GM18907 (cell line): ENCODE data around the gene PDE8B.
"Not testable (repeated sequence)": the region's sequence is repeated elsewhere in the genome, so short reads cannot be mapped to it uniquely, and the experiment has no call there.

Source experiments
- ATAC-seq: cut with Tn5 transposase; IDR thresholded peaks from one replicate; pipeline ENCODE4 v1.9.1; 2021; ENCODE audit warnings: mild to moderate bottlenecking, moderate library complexity; ENCODE audit not compliant: unreplicated experiment

The PDE8B gene

DNA sequence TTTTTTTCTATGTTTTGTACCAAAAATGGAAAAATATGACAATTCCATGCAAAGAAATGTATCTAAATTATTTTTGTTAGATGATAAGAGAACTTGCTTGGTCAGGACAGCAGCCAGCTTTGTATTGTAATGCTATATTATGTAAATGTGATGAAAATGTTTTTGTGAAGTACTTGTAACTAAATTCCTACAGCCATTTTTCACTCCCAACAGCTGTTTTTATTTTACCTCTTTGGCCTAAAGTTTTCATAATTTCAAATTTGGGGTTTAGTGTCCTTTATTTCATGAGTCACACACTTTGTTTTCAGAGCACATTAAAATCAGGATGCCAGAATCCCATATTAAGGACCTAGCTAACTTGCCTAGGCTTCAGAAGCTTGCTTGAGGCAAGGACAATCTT, 217.5 kb downstream of the PDE8B start:
- no peak for ATAC-seq

DNA sequence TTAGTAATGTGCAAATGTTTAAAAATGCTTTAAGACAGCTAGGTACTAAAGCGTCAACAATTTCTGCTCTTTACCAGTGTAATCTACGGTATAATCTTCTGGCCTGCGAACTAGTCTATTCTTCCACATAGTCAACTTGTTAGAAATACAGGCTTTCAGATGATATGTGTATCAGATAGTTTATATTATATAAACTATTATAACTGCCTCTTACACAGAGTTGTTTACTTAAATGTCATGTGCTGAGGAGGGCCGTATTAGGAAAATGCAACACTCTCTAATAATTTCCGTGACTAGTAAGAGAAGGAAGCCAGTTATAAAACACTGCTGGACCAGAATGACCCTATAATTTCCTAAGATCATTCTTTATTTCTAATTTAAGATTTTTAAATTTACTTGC, 218.0 kb downstream of the PDE8B start:
- ATAC-seq: no peak

DNA sequence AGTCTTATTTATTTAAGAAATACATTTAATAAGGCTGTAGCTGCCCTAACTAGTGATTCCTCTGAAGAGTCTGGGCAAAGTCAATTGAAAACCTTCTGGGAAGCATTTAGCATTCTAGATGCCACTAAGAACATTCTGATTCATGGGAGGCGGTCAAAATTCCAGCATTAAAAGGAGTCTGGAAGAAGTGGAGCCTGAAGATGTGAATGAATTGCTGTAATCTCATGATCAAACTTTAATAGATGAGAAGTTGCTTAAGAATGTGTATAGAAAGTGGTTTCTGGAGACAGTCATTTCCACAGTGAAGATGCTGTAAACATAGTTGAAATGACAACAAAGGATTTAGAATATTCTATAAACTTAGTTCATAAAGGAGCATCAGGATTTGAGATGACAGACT, 220.2 kb downstream of the PDE8B start:
- no peak for ATAC-seq

DNA sequence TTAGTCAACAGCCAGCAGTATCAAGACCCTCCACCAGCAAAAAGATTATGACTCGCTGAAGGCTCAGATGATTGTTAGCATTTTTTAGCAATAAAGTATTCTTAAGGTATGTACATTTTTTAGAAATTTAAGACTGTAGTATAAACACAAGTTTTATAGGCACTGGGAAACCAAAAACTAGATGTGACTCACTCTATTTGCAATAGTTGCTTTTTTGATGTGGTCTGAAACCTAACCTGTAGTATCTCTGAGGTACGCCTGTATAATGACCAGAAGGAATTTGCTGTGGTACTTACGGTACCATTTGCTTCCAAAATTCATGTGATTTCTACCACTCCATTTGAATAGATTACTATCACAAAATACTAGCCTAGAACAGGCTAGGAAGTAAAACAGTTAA, 220.8 kb downstream of the PDE8B start:
- ATAC-seq: no peak

DNA sequence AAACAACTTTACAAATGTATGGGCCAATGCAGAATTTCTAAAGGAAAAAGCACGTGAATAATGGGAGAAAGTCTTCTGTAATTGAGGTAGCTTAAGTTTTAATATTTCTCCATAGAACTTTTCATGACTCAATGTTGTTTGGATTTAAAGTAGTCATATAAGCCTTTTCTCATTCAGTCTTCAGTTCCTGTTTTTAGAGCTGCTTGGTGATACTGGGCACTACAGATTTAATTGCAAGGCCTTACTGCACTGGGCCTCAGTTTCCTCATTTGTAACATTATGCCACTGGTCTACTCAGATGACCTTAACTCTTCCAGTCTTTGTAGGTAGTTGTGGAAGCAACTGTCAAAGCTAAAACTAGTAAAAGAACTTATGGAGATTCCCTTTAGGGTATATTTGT, 221.2 kb downstream of the PDE8B start:
- ATAC-seq: no peak

DNA sequence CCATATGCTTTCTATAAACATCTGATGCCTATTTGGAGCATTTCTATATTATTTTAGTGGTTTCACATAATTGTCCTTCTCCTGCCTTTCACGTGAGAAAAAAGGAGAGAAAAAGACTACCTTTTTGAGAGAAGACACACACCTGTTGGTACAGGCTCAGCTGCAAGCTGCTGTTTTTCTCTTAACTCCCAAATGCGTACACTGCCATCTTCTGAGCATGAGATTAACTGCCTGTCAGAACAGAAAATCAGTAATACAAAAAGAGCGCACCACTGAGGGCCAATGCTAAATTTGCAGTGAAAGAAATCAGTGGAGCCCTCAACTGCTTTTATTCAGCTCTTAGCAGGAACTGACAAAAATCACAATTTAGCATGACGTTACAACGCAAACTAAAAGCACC, 226.7 kb downstream of the PDE8B start:
- no peak for ATAC-seq

DNA sequence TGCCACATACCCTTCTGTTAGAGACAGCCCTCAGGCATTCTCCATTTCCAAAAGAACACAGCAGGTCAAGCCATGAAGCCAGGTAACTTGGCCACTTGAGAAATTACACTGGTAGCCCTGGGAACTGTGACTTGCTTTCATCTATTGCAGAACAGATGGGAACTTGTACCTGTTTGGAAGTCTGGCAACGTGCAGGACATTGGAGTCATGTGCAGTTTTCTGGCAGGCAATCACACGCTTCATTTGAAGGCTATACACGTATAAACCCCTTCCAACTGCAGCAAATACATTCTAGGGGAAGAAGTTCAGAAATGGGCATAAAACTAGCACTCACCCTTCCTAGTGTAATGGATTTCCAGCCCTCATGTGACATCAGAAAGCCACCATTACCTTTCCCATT, 227.6 kb downstream of the PDE8B start:
- ATAC-seq: no peak

DNA sequence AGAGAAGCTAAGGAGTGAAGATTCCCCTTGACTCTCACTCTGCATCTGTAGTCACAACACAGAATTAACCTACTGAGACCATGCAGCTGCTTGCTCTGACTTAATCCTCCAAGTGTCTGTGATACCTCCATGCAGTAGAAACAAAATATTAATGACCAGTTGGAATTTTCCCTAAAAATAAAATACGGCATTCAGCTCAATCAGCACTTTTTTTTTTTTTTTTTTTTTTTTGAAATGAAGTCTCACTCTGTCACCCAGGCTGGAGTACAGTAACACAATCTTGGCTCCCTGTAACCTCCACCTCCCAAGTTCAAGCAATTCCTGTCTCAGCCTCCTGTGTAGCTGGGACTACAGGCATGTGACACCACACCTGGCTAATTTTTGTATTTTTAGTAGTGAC, 233.2 kb downstream of the PDE8B start:
- no peak for ATAC-seq

DNA sequence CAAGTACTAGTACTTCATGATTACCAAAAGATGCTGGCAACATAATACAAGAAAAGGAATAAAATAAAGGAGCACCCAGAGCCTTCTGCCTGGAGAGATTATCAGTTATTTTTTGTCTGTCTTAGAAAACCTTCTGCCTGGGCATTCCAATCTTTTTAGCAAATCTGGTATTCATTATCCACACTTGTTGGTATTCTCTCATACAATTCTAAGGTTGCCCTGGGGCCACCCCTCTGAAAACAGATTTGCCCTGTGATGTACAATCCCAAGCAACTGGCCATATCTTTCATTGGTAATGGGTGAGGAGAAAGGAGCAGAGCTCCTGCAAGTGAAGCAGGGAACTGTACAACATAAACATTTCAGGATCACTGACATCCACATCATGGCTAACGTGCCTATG, 233.9 kb downstream of the PDE8B start:
- no peak for ATAC-seq

DNA sequence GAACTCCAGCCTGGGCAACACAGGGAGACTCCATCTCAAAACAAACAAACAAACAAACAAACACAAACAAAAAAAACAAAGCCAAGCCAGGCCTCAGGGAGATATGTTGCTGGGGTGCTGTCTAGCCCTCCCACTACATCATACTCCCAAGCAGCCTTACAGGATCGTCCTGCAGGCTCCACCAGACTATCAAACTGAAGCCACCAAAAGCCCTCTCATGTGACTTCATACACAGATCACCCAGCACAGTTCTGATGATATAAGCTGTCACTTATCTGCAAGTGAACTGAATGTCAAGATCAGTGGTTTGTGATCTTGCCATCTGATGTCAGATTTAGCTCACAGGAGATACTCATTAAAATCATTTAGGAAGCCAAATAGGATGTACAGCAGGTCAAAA, 238.4 kb downstream of the PDE8B start:
- no peak for ATAC-seq

DNA sequence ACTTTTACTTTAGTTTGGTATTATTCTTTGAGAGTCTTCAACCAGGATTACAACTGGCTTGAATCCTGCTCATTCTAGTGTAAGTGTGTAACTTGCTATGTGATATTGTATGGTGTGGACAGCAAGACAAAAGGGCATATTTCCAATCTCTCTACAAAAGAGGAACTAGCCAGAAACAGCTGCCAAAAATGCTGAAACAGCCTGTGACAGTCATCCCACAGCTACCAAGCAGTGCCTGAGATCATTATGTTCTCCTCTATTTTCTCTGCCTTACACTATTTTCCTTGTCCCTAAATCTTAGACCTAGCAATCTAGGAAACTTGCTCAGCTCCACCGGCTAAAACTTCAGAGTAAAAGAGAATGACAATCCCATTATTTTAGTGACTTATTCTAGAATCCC, 238.8 kb downstream of the PDE8B start:
- no peak for ATAC-seq

DNA sequence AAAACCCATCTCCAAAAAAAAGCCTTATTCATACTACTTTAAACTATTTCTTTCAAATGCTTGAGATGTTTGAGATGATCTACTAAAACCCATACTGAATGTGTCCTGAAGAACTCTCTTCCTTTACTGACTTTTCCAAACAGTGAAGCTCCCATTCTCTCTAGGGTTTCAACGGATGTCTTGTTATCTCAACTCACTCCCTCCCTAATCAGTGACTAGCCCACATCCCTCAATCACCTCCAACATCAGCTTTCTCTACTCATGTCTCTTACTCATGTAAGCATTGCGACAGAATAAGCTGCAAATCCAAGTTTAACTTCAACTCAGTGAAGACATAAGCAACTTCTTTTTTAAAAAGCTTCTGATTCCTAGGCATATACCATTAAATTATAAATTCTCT, 239.5 kb downstream of the PDE8B start:
- ATAC-seq: no peak

DNA sequence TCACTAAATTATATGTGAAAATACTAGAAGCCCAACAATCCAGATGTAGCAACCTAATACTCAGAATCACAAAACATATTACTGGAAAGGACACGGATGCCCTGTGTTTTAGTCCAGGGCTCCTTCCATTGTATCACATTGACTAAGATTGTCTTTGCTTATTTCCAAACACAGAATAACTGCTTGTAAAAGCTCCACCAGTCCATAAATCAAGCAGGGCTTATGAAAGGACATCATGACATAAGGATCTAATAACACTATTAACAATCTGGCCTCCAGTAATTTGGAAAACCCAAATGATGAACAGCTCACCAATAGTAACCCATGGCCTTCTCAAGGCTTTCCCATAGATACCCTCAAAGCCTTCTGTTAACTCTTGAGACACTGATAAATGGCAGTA, 241.9 kb downstream of the PDE8B start:
- no peak for ATAC-seq

DNA sequence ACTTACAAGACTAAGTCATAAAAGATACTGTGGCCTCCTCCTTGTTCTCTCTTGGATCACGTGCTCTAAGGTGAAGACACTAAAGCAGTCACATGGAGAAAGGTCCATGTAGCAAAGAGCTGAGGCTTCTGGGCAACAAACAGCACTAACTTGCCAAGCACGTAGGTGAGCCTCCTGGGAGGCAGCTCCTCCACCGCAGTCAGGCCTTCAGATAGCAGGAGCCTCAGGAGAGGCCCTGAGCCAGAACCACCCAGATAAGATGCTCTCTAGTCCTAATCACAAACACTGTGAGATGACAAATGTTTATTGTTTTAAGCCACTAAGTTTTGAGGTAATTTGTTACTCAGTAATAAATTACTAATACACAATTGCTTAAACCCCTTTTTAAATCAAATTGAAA, 243.6 kb downstream of the PDE8B start:
- ATAC-seq: no peak

DNA sequence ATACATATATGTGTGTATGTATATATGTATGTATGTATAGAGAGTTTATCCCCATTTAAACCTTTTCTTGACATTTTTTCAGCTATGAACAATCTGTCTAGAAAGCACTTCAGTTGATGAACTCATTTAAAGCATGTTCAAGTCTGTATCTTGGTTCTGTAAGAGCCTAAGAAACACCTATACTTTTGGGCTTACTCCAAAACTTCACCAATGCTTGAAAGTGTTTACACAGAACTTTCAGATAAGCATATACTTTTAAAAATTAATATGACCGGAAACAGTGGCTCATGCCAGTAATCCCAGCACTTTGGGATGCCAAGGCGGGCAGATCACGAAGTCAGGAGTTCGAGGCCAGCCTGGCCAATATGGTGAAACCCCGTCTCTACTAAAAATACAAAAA, 250.8 kb downstream of the PDE8B start:
- no peak for ATAC-seq

DNA sequence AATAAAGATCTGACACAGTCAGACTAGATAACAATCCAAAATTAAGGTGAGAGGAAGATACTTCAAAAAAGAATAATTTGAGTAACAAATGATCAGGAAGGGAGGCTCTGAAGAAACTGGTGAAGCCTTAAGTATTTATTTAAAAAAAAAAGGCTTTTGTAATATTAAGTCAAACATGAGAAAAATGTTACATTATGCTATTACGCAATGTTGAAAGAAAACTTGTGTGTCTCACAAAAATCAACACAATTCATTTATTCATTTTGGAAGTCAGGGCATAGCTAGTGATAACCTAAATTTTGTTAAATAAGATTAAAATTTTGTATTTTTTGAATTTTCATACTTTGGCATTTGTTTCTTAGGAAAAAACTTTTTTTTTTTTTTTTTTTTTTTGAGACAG, 253.4 kb downstream of the PDE8B start:
- no peak for ATAC-seq

DNA sequence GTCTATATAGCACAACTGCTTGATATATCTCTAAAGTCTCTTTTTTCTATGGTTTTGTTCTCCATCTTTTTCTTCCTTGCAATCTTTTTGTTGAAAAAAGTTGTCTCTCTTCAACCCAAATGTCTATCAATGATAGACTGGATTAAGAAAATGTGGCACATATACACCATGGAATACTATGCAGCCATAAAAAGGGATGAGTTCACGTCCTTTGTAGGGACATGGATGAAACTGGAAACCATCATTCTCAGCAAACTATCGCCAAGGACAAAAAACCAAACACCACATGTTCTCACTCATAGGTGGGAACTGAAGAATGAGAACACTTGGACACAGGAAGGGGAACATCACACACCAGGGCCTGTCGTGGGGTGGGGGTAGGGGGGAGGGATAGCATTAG, 258.4 kb downstream of the PDE8B start:
- ATAC-seq: not testable (repeated sequence)

DNA sequence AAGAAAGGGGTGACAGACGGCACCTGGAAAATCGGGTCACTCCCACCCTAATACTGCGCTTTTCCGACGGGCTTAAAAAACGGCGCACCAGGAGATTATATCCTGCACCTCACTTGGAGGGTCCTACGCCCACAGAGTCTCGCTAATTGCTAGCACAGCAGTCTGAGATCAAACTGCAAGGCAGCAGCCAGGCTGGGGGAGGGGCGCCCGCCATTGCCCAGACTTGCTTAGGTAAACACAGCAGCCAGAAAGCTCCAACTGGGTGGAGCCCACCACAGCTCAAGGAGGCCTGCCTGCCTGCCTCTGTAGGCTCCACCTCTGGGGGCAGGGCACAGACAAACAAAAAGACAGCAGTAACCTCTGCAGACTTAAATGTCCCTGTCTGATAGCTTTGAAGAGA, 264.6 kb downstream of the PDE8B start:
- not testable (repeated sequence) for ATAC-seq
